Measurements from ENCODE around the gene RNF8.
"Not testable (repeated sequence)": the region's sequence is repeated elsewhere in the genome, so short reads cannot be mapped to it uniquely, and the experiment has no call there.

Gene RNF8

DNA sequence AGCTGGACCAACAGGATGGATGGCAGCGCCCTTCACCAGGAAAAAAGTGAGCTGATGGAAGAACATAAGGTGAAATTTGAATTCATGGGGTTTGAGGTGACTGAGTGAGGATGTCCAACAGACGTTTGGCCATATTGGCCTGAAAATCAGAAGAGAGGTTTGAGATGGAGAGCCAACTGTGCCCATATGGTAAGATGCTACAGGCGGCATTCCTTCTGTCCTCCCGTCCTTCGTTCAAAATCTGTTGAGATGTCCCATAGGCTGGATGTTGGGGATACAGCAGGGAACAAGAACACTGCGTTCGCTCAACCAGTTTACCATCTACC lies 78.8 kb downstream of the RNF8 start:
- no peaks in the 10 kb centered on the region for H3K9me3 Mint-ChIP-seq (ENCODE audit: low read depth)
- H3K4me1 Mint-ChIP-seq (ENCODE audit: low read depth), result peaks cover 36% of the 10 kb centered on the region
- H3K4me3 Mint-ChIP-seq, result peak overlapping the region; percentile 96
- H3K27ac Mint-ChIP-seq, result peak overlapping the region; percentile 94
- H3K27me3 Mint-ChIP-seq, result peaks cover 3% of the 10 kb centered on the region
- H3K36me3 Mint-ChIP-seq, result peaks cover under 1% of the 10 kb centered on the region

DNA sequence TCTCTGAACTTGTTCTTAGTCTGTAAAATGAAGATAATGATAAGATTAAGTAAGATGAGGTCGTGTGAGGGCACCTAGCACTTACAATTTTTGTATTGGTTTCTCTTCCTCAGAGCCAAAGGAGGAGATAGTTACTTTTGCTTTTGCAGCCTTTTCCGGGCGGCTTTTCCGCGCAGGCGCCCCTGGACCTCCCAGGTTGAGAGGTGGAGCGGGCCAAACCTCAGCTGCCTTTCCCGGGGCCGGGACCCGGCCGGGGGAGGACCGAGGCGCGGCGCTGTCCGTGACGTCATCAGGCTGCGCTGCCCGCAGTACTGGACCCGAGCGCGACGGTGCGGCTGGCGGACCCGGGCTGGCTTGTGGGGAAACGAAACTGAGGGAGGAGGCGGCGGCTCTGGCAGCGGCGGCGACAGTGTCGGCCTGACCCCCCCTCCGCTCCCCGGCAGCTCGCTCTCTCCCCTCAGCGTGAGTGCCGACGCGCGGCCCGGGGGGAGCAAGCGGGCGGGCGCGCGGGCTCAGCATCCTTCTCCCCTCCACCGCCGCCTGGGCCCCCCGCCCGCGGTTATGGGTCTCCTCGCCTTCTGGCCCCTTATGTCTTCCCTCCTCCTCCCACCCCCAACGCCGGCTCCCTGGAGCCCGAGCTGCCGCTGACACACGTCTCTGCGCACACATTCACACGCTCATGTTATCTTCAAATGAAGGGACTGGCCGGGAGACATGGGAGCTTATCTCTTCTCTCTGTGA lies 79.3 kb downstream of the RNF8 start, which contains the start of gene CMTR1:
CMTR1 (plus strand) TSS at position 306 of the 741 bp plus-strand sequence. CDS start 2,409 bp downstream, outside the sequence.
- Mint-ChIP-seq H3K4me1 (ENCODE audit: low read depth) (peaks cover 40% of the 10 kb centered on the region), H3K36me3 (peaks cover 4% of the 10 kb centered on the region), H3K27ac (peak within 1 kb of the TSS; percentile 98), H3K27me3 (peaks cover under 1% of the 10 kb centered on the region), H3K4me3 (peak within 1 kb of the TSS; percentile 96), H3K9me3 (ENCODE audit: low read depth) (no peaks in the 10 kb centered on the region)

DNA sequence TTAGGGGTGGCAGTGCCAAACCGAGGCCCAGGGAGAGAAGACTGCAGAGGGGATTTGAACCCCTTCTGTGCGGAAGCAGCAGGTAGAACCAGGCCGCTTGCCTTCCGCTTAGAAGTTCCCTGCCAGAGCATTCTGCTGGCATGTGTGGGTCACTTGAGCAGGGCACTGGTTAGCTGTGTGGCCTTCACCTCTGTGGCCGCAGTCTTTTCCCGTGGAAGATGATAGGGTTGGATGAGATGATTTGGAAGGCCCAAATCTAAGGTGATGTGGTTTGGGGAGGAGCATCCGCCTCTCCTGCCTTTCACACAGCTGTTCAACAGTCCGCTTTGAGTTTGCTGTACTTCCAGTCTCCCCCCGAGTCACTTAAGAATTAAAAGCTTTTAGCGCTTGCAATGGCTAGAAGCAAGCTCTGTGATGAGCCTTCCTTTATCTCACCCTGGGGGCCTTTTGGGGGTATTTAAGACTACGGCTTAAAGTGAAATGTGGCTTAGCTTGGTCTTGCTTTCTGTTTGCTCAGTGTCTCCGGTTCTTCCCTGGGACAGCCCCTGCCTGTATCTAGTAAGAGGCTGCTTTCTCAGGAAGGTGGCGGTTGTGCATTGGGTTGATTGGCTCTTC lies 80.0 kb downstream of the RNF8 start:
- Mint-ChIP-seq H3K4me1 (ENCODE audit: low read depth) (peaks cover 44% of the 10 kb centered on the region), H3K9me3 (ENCODE audit: low read depth) (no peaks in the 10 kb centered on the region), H3K36me3 (peaks cover 4% of the 10 kb centered on the region), H3K4me3 (peak overlapping the region; percentile 96), H3K27me3 (no peaks in the 10 kb centered on the region), H3K27ac (peak overlapping the region; percentile 98)

- H3K27me3 Mint-ChIP-seq, result no peaks in the 10 kb centered on the region
- H3K36me3 Mint-ChIP-seq, result peaks cover 4% of the 10 kb centered on the region
- H3K4me3 Mint-ChIP-seq, result peak overlapping the region; percentile 54
- H3K4me1 Mint-ChIP-seq (ENCODE audit: low read depth), result peaks cover 54% of the 10 kb centered on the region
- peak overlapping the region; percentile 22 for H3K27ac Mint-ChIP-seq
- no peaks in the 10 kb centered on the region for H3K9me3 Mint-ChIP-seq (ENCODE audit: low read depth)
Observed at GRCh38 chr6:37435373-37435772, 81.6 kb downstream of the RNF8 start.

DNA sequence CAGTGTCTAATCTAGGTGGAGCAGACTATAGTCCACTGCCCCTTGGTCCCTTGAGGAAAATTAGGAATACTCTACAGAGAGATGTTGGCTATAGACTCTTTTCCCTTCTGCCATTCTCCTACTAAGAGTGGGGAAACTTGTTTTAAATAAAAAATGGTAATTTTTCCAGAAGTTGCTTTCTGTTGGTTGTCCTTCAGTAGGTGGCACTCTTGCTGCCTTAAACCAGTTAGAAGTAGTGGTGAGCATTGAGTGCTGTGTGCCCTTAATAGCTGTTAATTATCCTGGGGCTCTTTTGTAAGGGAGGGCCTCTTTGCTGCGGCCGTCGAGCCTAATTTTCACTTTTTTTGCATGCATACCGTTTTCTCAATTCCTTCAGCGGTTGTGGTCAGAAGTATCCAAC lies 82.0 kb downstream of the RNF8 start:
- Mint-ChIP-seq H3K4me3 (peak overlapping the region; percentile 54), H3K27ac (no peak overlapping the region), H3K9me3 (ENCODE audit: low read depth) (no peaks in the 10 kb centered on the region), H3K27me3 (no peaks in the 10 kb centered on the region), H3K4me1 (ENCODE audit: low read depth) (peaks cover 57% of the 10 kb centered on the region), H3K36me3 (peaks cover 4% of the 10 kb centered on the region)

- H3K27me3 Mint-ChIP-seq, result no peaks in the 10 kb centered on the region
- no peaks in the 10 kb centered on the region for H3K9me3 Mint-ChIP-seq (ENCODE audit: low read depth)
- H3K4me1 Mint-ChIP-seq (ENCODE audit: low read depth), result peaks cover 70% of the 10 kb centered on the region
- no peak overlapping the region for H3K4me3 Mint-ChIP-seq
- peaks cover 4% of the 10 kb centered on the region for H3K36me3 Mint-ChIP-seq
- peak overlapping the region; percentile 61 for H3K27ac Mint-ChIP-seq
Observed at GRCh38 chr6:37438930-37439329, 85.1 kb downstream of the RNF8 start.

DNA sequence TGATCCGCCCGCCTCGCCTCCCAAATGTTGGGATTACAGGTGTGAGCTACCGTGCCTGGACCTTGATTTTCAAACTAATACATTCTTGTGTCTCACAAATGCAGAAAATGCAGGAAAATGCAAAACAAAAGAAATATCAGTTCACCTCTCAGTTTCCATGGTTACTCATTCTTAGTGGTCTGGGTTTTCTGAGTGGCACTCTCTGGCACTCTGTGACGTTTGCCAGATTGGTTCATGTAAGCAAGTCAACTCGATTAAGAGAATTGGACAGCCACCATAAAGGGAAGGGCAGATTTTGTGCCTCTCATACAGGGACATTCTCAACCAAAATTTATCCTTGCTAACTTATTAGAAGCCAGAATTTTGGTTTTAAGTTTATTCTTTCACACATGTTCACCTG lies 87.9 kb downstream of the RNF8 start:
- Mint-ChIP-seq H3K4me3 (peak overlapping the region; percentile 25), H3K4me1 (ENCODE audit: low read depth) (peaks cover 47% of the 10 kb centered on the region), H3K27ac (peak overlapping the region; percentile 78), H3K9me3 (ENCODE audit: low read depth) (no peaks in the 10 kb centered on the region), H3K36me3 (peaks cover 15% of the 10 kb centered on the region), H3K27me3 (no peaks in the 10 kb centered on the region)

GRCh38 chr6:37442416-37443215 lies 88.8 kb downstream of the RNF8 start:
- Mint-ChIP-seq H3K27me3 (no peaks in the 10 kb centered on the region), H3K27ac (peak overlapping the region; percentile 86), H3K4me1 (ENCODE audit: low read depth) (peaks cover 44% of the 10 kb centered on the region), H3K4me3 (peak overlapping the region; percentile 74), H3K36me3 (peaks cover 14% of the 10 kb centered on the region), H3K9me3 (ENCODE audit: low read depth) (no peaks in the 10 kb centered on the region)

- peaks cover 11% of the 10 kb centered on the region for H3K36me3 Mint-ChIP-seq
- H3K9me3 Mint-ChIP-seq (ENCODE audit: low read depth); H3K27me3 Mint-ChIP-seq: not testable (repeated sequence)
- peak overlapping the region; percentile 86 for H3K27ac Mint-ChIP-seq
- H3K4me3 Mint-ChIP-seq, result peak overlapping the region; percentile 74
- H3K4me1 Mint-ChIP-seq (ENCODE audit: low read depth), result peaks cover 41% of the 10 kb centered on the region
Observed at GRCh38 chr6:37443216-37443542, 89.4 kb downstream of the RNF8 start.
